GM19397 (cell line): ENCODE data around the gene CLN3.
"Not testable (repeated sequence)": the region's sequence is repeated elsewhere in the genome, so short reads cannot be mapped to it uniquely, and the experiment has no call there.

Source experiments
- ATAC-seq: cut with Tn5 transposase; IDR thresholded peaks from one replicate; pipeline ENCODE4 v1.9.1; 2021; ENCODE audit warnings: mild to moderate bottlenecking, moderate library complexity; ENCODE audit not compliant: unreplicated experiment

CLN3 gene

GRCh38 chr16:28491970-28492474 lies at the start of gene CLN3:
TSS of gene CLN3 (minus strand) at chr16:28492074. CDS start at chr16:28491759, 315 bp downstream.
- peak; percentile 76 for ATAC-seq

DNA sequence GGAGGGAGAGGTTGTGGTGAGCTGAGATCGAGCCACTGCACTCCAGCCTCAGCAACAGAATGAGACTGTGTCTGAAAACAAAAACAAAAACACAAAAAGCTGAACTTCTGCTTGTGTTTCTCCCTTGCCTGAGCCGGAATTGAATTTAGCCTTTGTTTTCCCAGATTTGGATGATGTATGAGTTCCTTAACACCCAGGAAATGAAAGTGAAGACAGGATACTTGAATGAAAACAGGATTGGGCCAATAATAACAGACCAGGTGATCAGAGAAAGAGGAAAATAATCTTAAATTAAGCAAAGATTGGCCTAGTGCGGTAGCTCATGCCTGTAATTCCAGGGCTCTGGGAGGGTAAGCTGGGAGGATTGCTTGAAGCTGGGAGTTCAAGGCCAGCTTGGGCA lies 48.5 kb upstream of the CLN3 start:
- ATAC-seq, result no peak

DNA sequence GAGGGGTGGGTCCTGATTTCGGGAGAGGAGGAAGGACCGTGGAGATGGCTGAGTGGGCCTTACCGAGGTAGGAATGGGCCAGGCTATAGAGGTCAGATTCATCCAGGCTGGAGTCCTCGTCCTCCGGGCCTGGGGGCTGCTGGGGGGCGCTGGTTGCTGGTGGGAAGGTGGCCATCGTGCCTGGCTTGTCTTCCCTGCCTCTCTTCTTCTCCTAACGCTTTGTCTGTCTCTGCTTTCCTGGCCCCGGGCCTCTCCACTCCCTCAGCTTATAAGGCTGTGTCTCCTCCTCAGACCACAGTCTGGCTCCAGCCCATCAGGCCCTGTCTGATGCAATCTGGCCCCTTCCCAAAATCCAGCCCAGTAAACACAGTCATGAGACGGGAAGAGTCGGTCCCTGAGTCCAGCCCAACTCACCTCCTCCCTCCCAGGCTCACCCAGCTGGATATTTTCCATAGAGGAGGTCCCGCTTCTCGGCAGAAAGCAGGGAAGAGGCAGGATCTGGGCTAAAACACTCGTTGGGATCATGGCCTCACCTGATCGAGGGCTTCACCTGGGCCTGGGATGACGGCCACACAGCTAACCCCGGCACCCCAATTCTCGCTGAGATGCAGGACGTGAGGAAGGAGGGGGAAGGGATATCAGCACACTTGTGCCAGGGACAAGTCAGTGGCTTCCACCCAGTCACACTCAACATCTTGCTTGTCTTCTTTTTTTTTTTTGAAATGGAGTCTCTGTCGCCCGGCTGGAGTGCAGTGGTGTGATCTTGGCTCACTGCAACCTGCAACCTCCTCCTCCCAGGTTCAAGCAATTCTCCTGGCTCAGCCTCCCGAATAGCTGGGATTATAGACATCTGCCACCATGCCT lies 47.1 kb upstream of the CLN3 start, which contains the start of gene NUPR1:
Gene NUPR1 (minus strand): TSS at position 242 of the 864 bp plus-strand sequence. CDS start 67 bp downstream, at position 175.
- ATAC-seq, result no peak

DNA sequence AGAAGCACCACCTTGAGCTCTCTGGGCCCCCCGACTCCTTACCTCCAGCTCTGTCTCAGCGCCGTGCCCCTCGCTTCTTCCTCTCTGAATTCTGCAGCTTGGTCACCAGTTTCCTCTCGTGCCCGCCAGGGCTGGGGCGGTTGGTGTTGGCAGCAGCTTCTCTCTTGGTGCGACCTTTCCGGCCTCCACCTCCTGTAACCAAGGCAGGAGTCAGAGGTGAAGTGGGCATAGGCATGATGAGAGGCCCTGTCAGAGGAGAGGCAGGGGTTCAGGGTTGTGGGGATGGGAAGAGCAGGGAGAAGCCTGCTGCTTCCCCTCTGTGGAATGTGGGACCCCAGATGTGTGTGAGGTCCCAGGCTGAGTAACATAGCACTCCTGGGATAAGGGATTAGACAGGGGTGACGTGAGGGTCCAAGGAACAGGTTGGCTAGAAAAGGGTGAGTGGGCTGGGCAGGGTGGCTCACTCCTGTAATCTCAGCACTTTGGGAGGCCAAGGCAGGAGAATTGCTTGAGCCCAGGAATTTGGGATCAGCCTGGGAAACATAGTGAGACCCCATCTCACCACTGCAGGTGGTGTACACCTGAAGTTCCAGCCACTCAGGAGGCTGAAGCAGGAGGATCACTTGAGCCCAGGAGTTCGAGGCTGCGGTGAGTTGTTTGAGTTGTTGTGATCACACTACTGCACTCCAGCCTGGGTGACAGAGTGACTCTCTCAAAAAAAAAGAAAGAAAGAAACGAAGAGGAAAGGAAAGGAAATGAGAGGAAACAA lies 46.3 kb upstream of the CLN3 start:
- ATAC-seq, result no peak

DNA sequence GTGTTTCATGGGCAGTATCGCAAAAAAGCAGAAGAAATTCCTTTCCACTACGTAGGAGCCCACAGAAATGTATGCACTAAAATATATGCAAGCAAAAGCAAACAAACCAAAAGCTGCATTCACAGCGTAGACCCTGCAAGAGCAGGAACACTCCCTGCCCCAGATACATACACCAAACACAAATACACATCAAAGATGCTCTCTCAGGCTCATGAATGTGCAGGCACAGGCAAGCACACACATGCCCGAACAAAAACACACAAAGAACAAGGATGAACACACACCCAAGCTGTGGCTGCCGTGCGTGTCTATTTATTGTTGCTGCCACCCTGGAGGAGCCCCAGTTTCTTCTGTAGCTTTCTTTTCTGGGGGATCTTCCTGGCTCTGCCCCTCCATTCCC lies 45.2 kb upstream of the CLN3 start:
- no peak for ATAC-seq

DNA sequence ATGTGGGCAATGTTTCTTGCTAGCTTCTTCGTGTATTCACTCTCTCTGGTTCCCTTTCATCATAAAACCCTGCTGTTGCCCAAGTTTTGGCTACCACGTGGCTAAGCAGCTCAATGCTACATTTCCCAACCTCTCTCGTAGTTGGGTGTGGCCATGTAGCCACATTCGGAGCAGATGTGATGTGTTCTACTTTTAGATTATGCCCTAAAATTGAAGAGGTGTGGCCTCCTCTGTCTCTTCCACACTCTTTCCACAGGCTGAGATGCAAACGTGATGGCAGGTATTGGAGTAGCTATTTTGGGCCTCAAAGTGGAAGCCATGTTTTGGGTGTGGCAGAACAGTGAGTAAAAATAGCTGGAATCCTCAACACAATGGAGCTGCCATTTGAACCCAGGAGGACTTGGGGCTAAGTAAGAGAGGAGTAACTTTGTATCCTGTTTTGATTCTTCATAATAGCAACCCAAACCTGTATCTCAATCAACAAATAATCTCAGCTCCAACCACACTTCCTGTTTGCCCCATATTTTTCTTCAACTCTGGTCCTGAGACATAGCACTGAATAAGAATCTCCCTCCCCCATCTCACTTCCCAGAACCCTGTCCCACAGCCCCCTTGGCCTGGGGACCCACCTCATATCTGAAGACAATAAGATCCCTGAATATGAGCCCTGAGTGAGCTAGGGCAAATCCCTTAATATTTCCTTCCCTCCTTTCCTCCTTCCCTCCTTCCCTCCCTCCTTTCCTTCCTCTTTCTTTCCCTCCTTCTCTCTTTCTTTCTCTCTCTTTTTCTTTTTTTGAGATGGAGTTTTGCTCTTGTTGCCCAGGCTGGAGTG lies 42.9 kb upstream of the CLN3 start:
- ATAC-seq, result no peak

DNA sequence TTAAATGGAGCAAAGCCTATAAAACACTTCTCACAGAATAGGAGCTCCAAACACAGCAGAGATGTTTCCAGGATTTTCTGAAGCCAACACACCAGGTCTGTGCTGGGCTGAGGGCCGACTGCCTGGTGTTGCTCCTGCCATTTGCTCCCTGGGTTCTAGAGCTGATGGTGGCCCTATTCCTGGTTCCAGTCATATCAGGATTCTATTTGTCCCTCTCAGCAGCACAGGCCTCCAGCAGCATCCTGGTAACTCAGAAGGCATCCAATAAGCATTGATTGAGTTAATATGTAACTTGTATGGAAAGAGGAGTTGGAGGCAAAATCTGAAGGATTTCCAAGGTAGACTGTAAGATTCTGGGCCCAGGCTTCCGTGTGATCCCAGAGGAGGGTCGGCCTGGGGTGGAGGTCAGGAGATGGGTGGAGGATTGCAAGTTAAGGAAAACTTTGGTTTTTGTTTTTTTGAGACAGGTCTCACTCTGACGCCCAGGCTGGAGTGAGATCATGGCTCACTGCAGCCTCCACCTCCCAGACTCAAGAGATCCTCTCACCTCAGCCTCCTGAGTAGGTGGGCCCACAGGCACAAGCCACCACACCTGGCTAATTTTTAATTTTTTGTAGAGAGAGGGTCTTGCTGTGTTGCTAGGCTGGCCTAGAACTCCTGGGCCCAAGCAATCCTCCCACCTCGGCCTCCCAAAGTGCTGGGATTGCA lies 41.2 kb upstream of the CLN3 start:
- no peak for ATAC-seq

GRCh38 chr16:28531777-28532744 lies 40.2 kb upstream of the CLN3 start:
- no peak for ATAC-seq

- ATAC-seq, result no peak
These were observed 37.2 kb upstream of the CLN3 start for GRCh38 chr16:28529124-28529523.

DNA sequence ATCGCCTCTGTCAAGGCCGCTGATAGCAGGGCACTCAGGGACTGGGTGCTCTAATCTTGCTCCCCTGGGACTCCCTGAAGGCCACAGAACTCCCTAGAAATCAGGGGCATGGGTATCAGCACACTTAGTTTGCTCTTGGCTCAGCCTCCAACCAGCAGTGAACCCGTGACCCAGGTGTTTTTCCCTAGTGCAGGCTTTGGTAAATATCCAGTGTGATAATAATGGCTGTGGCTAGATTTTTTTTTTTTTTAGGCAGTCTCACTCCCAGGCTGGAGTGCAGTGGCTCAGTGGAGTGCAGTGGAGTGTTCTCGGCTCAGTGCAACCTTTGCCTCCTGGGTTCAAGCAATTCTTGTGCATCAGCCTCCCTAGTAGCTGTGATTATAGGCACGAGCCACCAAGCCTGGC lies 36.6 kb upstream of the CLN3 start:
- ATAC-seq, result no peak

- no peak for ATAC-seq
These were observed 36.1 kb upstream of the CLN3 start for GRCh38 chr16:28527985-28528384.

DNA sequence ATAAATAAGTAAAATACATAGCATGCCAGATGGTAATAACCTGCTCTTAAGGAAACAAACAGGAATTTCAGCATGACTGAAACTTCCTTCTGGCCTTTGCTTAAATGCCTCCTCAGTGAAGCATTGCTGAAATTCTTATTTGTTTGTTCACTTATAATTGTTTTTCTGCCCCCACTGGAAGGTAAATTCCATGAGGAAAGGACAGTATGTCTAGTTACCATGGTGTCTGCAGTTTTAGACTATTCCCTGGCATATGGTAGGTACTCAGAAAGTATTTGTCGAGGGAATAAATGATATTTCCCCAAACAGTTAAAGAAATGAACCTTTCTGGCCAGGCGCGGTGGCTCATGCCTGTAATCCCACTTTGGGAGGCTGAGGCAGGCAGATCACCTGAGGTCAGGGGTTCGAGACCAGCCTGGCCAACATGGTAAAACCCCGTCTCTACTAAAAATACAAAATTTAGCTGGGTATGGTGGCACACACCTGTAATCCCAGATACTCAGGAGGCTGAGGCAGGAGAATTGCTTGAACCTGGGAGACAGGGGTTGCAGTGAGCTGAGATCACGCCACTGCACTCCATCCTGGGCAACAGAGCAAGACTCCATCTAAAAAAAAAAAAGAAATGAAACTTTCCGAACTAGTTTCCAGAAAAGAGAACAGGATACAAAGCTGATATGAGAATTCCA lies 35.4 kb upstream of the CLN3 start:
- not testable (repeated sequence) for ATAC-seq

- no peak for ATAC-seq
These were observed 34.6 kb upstream of the CLN3 start for GRCh38 chr16:28526201-28527099.

GRCh38 chr16:28524681-28525171 lies 32.9 kb upstream of the CLN3 start:
- no peak for ATAC-seq

DNA sequence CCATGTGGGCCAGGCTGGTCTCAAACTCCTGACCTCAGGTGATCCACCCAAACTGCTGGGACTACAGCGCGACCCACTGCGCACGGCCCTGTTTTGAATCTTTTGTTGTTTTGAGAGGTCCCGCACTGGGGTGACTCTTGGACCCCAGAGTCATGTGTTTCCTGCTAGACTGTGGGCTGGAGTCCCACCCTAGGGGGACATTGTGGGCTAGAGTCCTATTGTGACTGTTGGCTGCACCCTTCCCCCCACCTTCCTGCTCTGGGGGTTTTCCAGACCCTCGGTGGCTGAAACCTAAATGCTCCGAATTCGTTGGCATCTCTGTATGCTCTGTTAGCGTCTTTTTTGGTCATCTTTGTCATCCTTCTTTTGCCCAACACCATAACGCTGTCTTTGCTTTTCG lies 30.9 kb upstream of the CLN3 start:
- no peak for ATAC-seq

DNA sequence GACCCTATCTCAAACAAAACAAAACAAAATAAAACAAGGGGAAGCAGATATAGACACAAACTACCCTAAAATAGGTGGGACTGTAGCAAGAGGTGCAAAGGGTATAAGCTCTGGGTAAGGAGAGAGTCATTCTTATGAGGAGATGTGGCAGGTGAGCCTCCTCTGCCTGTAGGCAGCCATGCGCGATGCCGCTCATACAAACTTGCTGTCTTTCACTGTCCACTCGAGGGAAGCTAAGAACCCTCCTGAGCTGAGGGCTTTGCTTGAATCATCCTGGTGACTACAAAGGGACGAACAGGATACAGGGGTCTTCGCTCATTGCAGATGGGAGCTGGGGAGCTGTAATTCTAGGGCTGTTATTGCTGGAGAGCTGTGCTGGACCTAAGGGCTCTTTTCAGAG lies 29.6 kb upstream of the CLN3 start:
- no peak for ATAC-seq

DNA sequence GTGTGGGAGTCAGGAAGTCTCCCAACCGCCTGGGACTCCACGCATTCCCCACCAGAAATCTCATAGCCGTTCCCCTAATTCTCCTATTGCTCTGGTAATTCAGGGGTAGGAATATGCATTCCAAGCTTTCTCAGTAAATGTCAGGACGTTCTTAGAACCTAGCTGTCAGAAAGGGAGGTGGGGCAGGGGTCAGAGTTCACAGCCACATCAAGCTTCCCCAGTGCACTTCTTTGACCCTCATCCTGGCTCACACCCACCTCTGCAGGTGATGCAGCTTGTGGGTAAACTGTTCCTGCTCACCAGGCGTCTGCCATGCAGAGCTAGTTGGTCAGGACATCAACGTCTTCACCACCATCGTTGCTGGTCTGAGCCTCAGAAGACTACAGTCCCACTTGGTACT lies 28.8 kb upstream of the CLN3 start:
- ATAC-seq, result no peak
